Neuronal stem cell (in vitro differentiated cells): ENCODE measurements around the gene TINAGL1.

Source experiments
- DNase-seq: peaks from one replicate; pipeline ENCODE4 v3.0.0-alpha.2; 2013; ENCODE audit warnings: low spot score
- H2AFZ ChIP-seq: one replicate; pipeline ENCODE4 v1.6.1; 2013; ENCODE audit warnings: mild to moderate bottlenecking, low read length, inconsistent platforms
- H2AK5ac ChIP-seq: 2 replicates; pipeline ENCODE4 v1.6.1; 2013; ENCODE audit warnings: low read depth, mild to moderate bottlenecking, inconsistent platforms, low read length, moderate library complexity, mixed read lengths
- H2BK120ac ChIP-seq: 2 replicates; pipeline ENCODE4 v1.6.1; 2013; ENCODE audit warnings: low read depth, mild to moderate bottlenecking, inconsistent platforms, low read length, moderate library complexity, mixed read lengths
- H2BK12ac ChIP-seq: one replicate; pipeline ENCODE4 v1.6.1; 2013; ENCODE audit warnings: low read length, inconsistent platforms
- H2BK15ac ChIP-seq: 2 replicates; pipeline ENCODE4 v1.6.1; 2013; ENCODE audit warnings: mild to moderate bottlenecking, low read length, inconsistent platforms, mixed read lengths
- H2BK5ac ChIP-seq: one replicate; pipeline ENCODE4 v1.6.1; 2013; ENCODE audit warnings: inconsistent platforms, mild to moderate bottlenecking, low read length, moderate library complexity
- H3K14ac ChIP-seq: one replicate; pipeline ENCODE4 v1.6.1; 2013; ENCODE audit warnings: low read length, inconsistent platforms
- H3K18ac ChIP-seq: 2 replicates; pipeline ENCODE4 v1.6.1; 2013; ENCODE audit warnings: low read length, inconsistent platforms
- H3K23ac ChIP-seq: 2 replicates; pipeline ENCODE4 v1.6.1; 2013; ENCODE audit warnings: low read depth, mild to moderate bottlenecking, mixed read lengths, low read length, inconsistent platforms; ENCODE audit not compliant: poor library complexity
- H3K27ac ChIP-seq: replicated peaks from 3 replicates; pipeline ENCODE4 v1.5.1; 2013; ENCODE audit warnings: low read length, inconsistent platforms
- H3K27me3 ChIP-seq, 3 experiments: 2 replicates each; pipeline ENCODE4 v1.6.1; 2013; ENCODE audit warnings: low read length in 3 of 3, mild to moderate bottlenecking in 2 of 3, inconsistent platforms in 1 of 3, low read depth in 1 of 3, mixed read lengths in 1 of 3, moderate library complexity in 1 of 3; ENCODE audit not compliant: control insufficient read depth in 3 of 3, insufficient read depth in 3 of 3
- H3K36me3 ChIP-seq, 2 donors: replicated peaks in 1 of 2; 2 replicates each; pipeline ENCODE4 v1.6.1; 2013; ENCODE audit warnings: low read length in 2 of 2; ENCODE audit not compliant: control insufficient read depth in 2 of 2, insufficient read depth in 2 of 2
- H3K4ac ChIP-seq: 2 replicates; pipeline ENCODE4 v1.6.1; 2013; ENCODE audit warnings: inconsistent platforms, mild to moderate bottlenecking, low read length, moderate library complexity
- H3K4me1 ChIP-seq, 2 donors: 1 replicate in 1 of 2; 2 replicates in 1 of 2; pipeline ENCODE4 v1.6.1; 2013; ENCODE audit warnings: low read length in 2 of 2, low read depth in 1 of 2; ENCODE audit not compliant: control insufficient read depth in 2 of 2, insufficient read depth in 1 of 2
- H3K4me2 ChIP-seq: one replicate; pipeline ENCODE4 v1.6.1; 2013; ENCODE audit warnings: mild to moderate bottlenecking, low read length, inconsistent platforms; ENCODE audit not compliant: insufficient read depth, poor library complexity, severe bottlenecking
- H3K4me3 ChIP-seq, 2 donors: 2 replicates each; pipeline ENCODE4 v1.5.1; 2013; ENCODE audit warnings: low read length in 2 of 2, mild to moderate bottlenecking in 2 of 2, inconsistent platforms in 1 of 2, moderate library complexity in 1 of 2
- H3K79me1 ChIP-seq: one replicate; pipeline ENCODE4 v1.6.1; 2013; ENCODE audit warnings: low read depth, mild to moderate bottlenecking, inconsistent platforms, low read length, moderate library complexity
- H3K9ac ChIP-seq: one replicate; pipeline ENCODE4 v1.6.1; 2013; ENCODE audit warnings: mild to moderate bottlenecking, low read depth, low read length, inconsistent platforms; ENCODE audit not compliant: poor library complexity
- H3K9me3 ChIP-seq, 2 donors: replicated peaks in 1 of 2; 2 replicates each; pipeline versions ENCODE3 to v1.6.1; 2013; ENCODE audit warnings: low read length in 2 of 2, mild to moderate bottlenecking in 2 of 2, inconsistent platforms in 1 of 2, low read depth in 1 of 2, mixed read lengths in 1 of 2, moderate library complexity in 1 of 2; ENCODE audit not compliant: control insufficient read depth in 2 of 2, insufficient read depth in 1 of 2
- H4K8ac ChIP-seq: one replicate; pipeline ENCODE4 v1.6.1; 2013; ENCODE audit warnings: low read depth, mild to moderate bottlenecking, inconsistent platforms, low read length, moderate library complexity
- H4K91ac ChIP-seq: one replicate; pipeline ENCODE4 v1.6.1; 2013; ENCODE audit warnings: low read length, low read depth, mild to moderate bottlenecking, inconsistent platforms; ENCODE audit not compliant: poor library complexity
- WGBS, 2 donors: extraction: QIAGEN DNeasy Blood & Tissue Kit; methylation state at CpG; one replicate each; pipeline ENCODE4 v1.1.7; 2013; ENCODE audit warnings: missing lambda C conversion rate in 2 of 2, mixed read lengths in 1 of 2; ENCODE audit not compliant: insufficient read length in 2 of 2, insufficient replicate concordance in 1 of 2; ENCODE audit errors: extremely low coverage in 2 of 2; 5-methylcytosine and 5-hydroxymethylcytosine counted together

TINAGL1 gene

GRCh38 chr1:31577515-31578192 is 1.3 kb downstream of the TINAGL1 start:
- H3K27me3 ChIP-seq: peaks cover 0 to 84% (median 16%) of the 10 kb centered on the region in 3 experiments
- no peak overlapping the region for H4K91ac ChIP-seq
- H3K14ac ChIP-seq: no peak overlapping the region
- H3K9me3 ChIP-seq: no peaks in the 10 kb centered on the region
- no peak overlapping the region for H2BK120ac ChIP-seq
- H3K79me1 ChIP-seq: no peaks in the 10 kb centered on the region
- no peak for DNase-seq
- H3K4ac ChIP-seq: no peak overlapping the region
- peak overlapping the region; percentile 50 for H3K9ac ChIP-seq
- H3K4me1 ChIP-seq: peaks cover 6 to 14% of the 10 kb centered on the region in 2 donors
- H2BK5ac ChIP-seq: no peak overlapping the region
- H3K36me3 ChIP-seq: no peaks in the 10 kb centered on the region
- no peak overlapping the region for H3K27ac ChIP-seq
- no peak overlapping the region for H3K4me2 ChIP-seq
- H2AK5ac ChIP-seq: peak overlapping the region; percentile 77
- H2BK15ac ChIP-seq: peak overlapping the region; percentile 15
- H3K18ac ChIP-seq: no peak overlapping the region
- no peak overlapping the region for H2BK12ac ChIP-seq
- no CpG with 5 or more reads among the region's 6 CpGs for WGBS, 2 donors
- no peak overlapping the region for H3K4me3 ChIP-seq
- no peak overlapping the region for H2AFZ ChIP-seq
- H4K8ac ChIP-seq: no peak overlapping the region
- no peak overlapping the region for H3K23ac ChIP-seq

- Histone ChIP-seq H3K4ac (no peak overlapping the region), H3K9me3 (no peaks in the 10 kb centered on the region), H2AFZ (peak overlapping the region; percentile 17), H2BK5ac (no peak overlapping the region), H3K18ac (no peak overlapping the region), H3K27me3 (peaks cover 0 to 85% (median 18%) of the 10 kb centered on the region in 3 experiments), H3K23ac (no peak overlapping the region), H2BK15ac (no peak overlapping the region), H4K8ac (no peak overlapping the region), H3K4me1 (peaks cover 6 to 14% of the 10 kb centered on the region in 2 donors), H3K27ac (no peak overlapping the region), H2BK12ac (peak overlapping the region; percentile 24), H3K14ac (no peak overlapping the region), H2AK5ac (no peak overlapping the region), H2BK120ac (no peak overlapping the region), H3K4me2 (no peak overlapping the region), H4K91ac (no peak overlapping the region), H3K79me1 (no peaks in the 10 kb centered on the region), H3K9ac (no peak overlapping the region), H3K36me3 (no peaks in the 10 kb centered on the region), H3K4me3 (no peak overlapping the region)
- DNase-seq: no peak
- WGBS, 2 donors: no CpG with 5 or more reads among the region's 5 CpGs
These were observed 3.1 kb downstream of the TINAGL1 start for GRCh38 chr1:31579374-31579773.

GRCh38 chr1:31580513-31580870 is 4.2 kb downstream of the TINAGL1 start:
- Histone ChIP-seq H2BK120ac (no peak overlapping the region), H3K79me1 (no peaks in the 10 kb centered on the region), H3K9me3 (no peaks in the 10 kb centered on the region), H3K27me3 (peaks cover 0 to 87% (median 18%) of the 10 kb centered on the region in 3 experiments), H3K18ac (no peak overlapping the region), H3K4me1 (peaks cover 6 to 14% of the 10 kb centered on the region in 2 donors), H4K91ac (no peak overlapping the region), H2BK5ac (no peak overlapping the region), H2BK15ac (no peak overlapping the region), H3K9ac (no peak overlapping the region), H4K8ac (no peak overlapping the region), H3K14ac (no peak overlapping the region), H3K4me3 (no peak overlapping the region), H3K4ac (no peak overlapping the region), H2AK5ac (no peak overlapping the region), H3K23ac (no peak overlapping the region), H3K36me3 (no peaks in the 10 kb centered on the region), H2AFZ (peak overlapping the region; percentile 13), H3K27ac (no peak overlapping the region), H3K4me2 (no peak overlapping the region), H2BK12ac (no peak overlapping the region)
- no peak for DNase-seq
- no CpG with 5 or more reads among the region's 5 CpGs for WGBS, 2 donors

GRCh38 chr1:31580891-31581603 is 4.7 kb downstream of the TINAGL1 start:
- Histone ChIP-seq H3K4me2 (no peak overlapping the region), H3K9me3 (no peaks in the 10 kb centered on the region)
- no CpG with 5 or more reads among the region's 15 CpGs for WGBS, 2 donors

More at GRCh38 chr1:31580891-31581603, 4.7 kb downstream of the TINAGL1 start:
- Histone ChIP-seq H2BK120ac (no peak overlapping the region), H3K4me1 (peaks cover 6 to 13% of the 10 kb centered on the region in 2 donors), H2BK5ac (no peak overlapping the region), H3K27ac (no peak overlapping the region), H3K23ac (no peak overlapping the region), H3K79me1 (no peaks in the 10 kb centered on the region), H3K27me3 (peaks cover 0 to 87% (median 17%) of the 10 kb centered on the region in 3 experiments), H2AK5ac (peak overlapping the region; percentile 2), H3K14ac (no peak overlapping the region), H3K36me3 (no peaks in the 10 kb centered on the region), H3K4me3 (no peak overlapping the region), H3K9ac (no peak overlapping the region), H4K8ac (no peak overlapping the region), H4K91ac (no peak overlapping the region), H2AFZ (no peak overlapping the region), H2BK12ac (no peak overlapping the region), H3K4ac (no peak overlapping the region), H2BK15ac (no peak overlapping the region), H3K18ac (no peak overlapping the region)
- no peak for DNase-seq
